Measurements from ENCODE around the gene PRRG2. TPM values are rescaled to one million over a fixed set of nuclear protein-coding genes. Genes with fewer than 3 reads are reported as not detected.

PRRG2 gene
- total RNA-seq, 3 donors from 2014 or later = 0.32 to 16.1 (median 10.2) TPM

DNA sequence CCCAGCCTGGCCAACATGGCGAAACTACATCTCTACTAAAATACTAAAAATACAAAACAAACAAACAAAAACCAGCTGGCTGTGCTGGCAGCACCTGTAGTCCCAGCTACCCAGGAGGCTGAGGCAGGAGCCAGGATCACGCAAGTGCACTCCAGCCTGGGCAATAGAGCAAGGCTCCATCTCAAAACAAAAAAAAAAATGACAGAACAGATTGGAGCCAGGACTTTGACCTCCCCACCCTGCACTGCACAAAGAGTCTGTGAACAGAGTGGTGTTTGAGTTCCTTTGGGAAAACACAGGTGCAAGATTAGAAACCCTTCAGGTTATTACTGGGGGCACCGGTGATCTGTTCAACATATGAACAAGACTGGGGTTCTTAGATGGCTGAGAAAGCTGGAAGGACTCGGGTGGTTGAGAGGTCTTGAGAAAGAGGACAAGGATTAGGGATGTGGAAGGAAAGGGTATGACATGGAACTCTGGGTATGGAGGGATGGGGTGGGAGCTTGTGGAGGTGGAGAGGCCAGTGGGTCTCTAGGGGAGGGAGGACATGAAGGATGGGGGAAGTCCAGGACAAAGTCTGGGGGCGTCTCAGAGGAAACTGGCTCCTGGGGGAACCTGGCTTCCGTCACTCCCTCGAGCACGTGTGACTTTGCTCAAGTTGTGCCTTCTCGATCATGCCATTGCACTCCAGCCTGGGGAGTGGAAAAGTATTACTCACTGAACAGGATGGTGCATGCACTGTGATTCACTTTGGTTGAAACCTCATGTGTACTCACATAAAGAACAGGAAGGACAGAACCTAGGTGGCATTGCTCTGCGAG, 27.5 kb upstream of the PRRG2 start:
- Histone ChIP-seq H3K27me3 (no peaks in the 10 kb centered on the region), H3K9me3 (no peaks in the 10 kb centered on the region), H3K36me3 (peaks cover 5% of the 10 kb centered on the region), H3K27ac (peak overlapping the region; percentile 29 to 50), H3K4me3 (no peak overlapping the region), H3K4me1 (no peaks in the 10 kb centered on the region)
- no peak for DNase-seq (ENCODE audit: low spot score in 2 of 2)
- TF ChIP-seq POLR2A (IDR thresholded peaks at IDR 0.05) (no peak), POLR2AphosphoS5 (IDR thresholded peaks at IDR 0.05) (no peak)
- TF ChIP-seq, protein P1, sequence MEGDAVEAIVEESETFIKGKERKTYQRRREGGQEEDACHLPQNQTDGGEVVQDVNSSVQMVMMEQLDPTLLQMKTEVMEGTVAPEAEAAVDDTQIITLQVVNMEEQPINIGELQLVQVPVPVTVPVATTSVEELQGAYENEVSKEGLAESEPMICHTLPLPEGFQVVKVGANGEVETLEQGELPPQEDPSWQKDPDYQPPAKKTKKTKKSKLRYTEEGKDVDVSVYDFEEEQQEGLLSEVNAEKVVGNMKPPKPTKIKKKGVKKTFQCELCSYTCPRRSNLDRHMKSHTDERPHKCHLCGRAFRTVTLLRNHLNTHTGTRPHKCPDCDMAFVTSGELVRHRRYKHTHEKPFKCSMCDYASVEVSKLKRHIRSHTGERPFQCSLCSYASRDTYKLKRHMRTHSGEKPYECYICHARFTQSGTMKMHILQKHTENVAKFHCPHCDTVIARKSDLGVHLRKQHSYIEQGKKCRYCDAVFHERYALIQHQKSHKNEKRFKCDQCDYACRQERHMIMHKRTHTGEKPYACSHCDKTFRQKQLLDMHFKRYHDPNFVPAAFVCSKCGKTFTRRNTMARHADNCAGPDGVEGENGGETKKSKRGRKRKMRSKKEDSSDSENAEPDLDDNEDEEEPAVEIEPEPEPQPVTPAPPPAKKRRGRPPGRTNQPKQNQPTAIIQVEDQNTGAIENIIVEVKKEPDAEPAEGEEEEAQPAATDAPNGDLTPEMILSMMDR (IDR thresholded peaks at IDR 0.05) = no peak
- intact Hi-C loops (cut with DNase I; ENCODE audit: low total_unique reads) = loop anchor here (5.0 kb wide), 1 partner anchor 36 kb away; no protein-coding TSS in a partner anchor

DNA sequence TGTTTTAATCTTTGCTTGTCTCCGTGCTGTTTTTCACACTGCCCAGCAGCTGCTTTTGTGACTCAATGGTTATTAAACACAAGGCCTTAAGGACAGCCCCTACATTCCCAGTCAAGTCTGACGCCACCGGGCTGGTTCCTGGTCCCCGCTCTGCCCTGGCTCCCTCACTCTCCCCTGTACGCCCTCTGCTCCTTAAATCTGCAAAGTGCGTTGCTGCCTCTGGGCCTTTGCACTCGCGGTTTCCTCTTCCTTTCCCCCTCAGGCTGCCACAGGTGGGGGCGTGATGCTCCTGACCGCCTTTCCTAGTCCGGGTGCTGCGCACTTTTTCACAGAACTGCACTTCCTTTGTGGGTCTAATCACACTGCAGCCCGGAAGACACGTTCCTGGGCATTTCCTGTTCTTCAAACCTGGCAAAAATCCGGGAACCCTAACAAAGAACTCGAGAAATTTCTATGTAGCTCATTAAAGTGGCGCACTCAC, 26.4 kb upstream of the PRRG2 start:
- Histone ChIP-seq H3K27ac (peak overlapping the region; percentile 29 to 50), H3K9me3 (no peaks in the 10 kb centered on the region), H3K36me3 (peaks cover 5% of the 10 kb centered on the region), H3K4me3 (no peak overlapping the region), H3K4me1 (no peaks in the 10 kb centered on the region), H3K27me3 (no peaks in the 10 kb centered on the region)
- no peak for DNase-seq (ENCODE audit: low spot score in 2 of 2)
- intact Hi-C loops (cut with DNase I; ENCODE audit: low total_unique reads) = loop anchor here (5.0 kb wide), 1 partner anchor 37 kb away; no protein-coding TSS in a partner anchor
- TF ChIP-seq POLR2A (IDR thresholded peaks at IDR 0.05) (no peak), POLR2AphosphoS5 (IDR thresholded peaks at IDR 0.05) (peak; percentile 24 to 75 (median 28))

DNA sequence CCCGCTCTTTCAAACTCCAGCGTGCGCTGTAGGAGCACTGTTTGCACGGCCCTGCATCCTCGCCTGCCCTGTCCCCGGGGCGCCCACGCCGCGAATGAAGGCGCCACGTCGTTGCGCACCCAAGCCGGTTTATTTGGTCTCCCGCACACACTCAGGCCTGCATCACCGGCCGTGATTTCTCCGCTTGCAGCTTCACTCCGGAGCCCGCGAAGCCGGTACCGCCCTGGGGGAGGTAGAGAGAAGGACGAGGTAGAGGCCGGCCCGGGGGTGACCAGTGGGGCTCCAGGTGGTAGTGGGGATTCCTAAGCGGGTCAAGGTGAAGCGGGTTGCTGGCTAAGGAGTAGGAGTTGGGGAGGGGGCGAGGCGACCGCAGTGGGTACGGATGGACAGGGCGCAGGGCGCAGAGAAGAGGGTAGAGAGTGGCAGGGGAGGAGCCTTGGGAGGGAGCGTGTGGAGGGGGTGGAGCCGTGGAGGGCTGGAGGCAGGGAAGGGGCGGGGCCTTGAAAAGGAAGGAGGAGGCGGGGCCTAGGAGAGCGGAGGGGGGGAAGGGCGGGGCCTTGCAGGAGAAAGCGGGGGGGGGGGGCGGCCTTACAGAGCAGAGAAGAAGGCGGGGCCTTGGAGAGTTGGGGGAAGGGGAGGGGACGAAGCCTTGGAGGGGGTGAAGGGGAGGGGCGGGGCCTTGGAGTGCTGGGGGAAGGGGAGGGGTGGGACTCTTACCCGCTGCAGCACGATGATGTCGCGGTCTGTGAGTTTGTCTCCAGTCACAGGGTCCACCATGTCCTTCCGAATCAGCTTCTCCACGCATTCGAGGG, 25.3 kb upstream of the PRRG2 start:
- DNase-seq (ENCODE audit: low spot score in 2 of 2) = no peak
- Histone ChIP-seq H3K27ac (peak overlapping the region in 1 of 2 donors; percentile 41), H3K9me3 (no peaks in the 10 kb centered on the region), H3K4me3 (no peak overlapping the region), H3K36me3 (peaks cover 5% of the 10 kb centered on the region), H3K4me1 (no peaks in the 10 kb centered on the region), H3K27me3 (no peaks in the 10 kb centered on the region)
- intact Hi-C loops (cut with DNase I; ENCODE audit: low total_unique reads) = no loop called here
- TF ChIP-seq, protein P1 (IDR thresholded peaks at IDR 0.05) = no peak
- TF ChIP-seq POLR2AphosphoS5 (IDR thresholded peaks at IDR 0.05) = no peak
- TF ChIP-seq POLR2A (IDR thresholded peaks at IDR 0.05) = no peak

DNA sequence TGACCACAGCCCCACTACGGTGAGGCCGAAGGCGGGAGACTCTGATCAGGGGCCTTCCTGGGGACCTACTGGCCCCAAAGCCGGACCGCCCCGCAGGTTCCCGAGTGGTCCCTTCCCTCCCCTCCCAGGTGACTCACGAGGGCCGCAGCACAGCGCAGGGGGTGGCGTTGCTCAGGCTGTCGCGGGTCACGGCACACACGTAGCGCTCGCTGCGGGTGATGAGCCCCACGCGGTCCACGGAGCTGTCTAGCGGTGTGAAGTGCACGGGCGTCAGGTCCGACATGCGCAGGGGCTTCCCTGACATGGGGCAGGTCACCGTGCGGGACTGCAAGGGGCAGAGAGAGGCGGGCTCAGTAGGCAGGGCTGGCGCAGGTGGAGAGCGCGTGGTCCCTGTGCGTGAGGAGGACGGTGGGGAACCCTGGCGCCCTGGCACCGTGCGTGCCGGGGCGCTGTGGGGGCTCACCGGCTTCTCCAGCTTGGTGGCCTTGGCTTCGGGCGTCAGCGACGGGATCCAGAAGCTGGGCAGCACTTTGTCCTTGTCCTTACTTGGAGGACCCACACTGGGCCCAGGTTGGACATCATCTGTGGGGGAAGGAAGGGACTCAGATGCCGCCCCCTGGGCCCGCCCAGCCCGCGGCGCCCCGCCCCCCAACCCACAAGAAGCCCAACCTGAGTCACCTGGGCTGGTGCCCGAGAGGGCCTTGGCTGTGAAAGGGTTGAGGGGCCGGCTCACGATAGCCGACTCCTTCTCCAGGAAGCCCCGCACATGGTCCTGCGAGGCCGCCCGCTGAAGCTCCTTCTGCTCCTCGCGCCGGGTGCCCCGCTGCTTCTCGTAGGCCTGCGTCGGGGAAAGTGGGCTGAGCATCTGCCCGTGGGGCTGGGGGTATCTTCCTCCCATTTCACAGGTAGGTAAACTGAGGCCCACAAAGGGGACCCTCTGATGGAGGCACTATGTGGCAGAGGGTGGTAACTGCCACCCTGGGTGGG, 24.4 kb upstream of the PRRG2 start:
- intact Hi-C loops (cut with DNase I; ENCODE audit: low total_unique reads) = no loop called here
- no peak overlapping the region for H3K4me3 ChIP-seq
- peaks cover 5% of the 10 kb centered on the region for H3K36me3 ChIP-seq
- H3K9me3 ChIP-seq = no peaks in the 10 kb centered on the region
- no peaks in the 10 kb centered on the region for H3K27me3 ChIP-seq
- TF ChIP-seq POLR2AphosphoS5 (IDR thresholded peaks at IDR 0.05) (no peak), POLR2A (IDR thresholded peaks at IDR 0.05) (no peak)
- TF ChIP-seq, protein P1 (IDR thresholded peaks at IDR 0.05) = no peak
- no peak for DNase-seq (ENCODE audit: low spot score in 2 of 2)
- H3K4me1 ChIP-seq = no peaks in the 10 kb centered on the region
- H3K27ac ChIP-seq = no peak overlapping the region
